ENCODE measurements around the gene TTLL5. TPM values are rescaled to one million over a fixed set of nuclear protein-coding genes. Genes with fewer than 3 reads are reported as not detected.

Gene TTLL5
- total RNA-seq, 3 donors from 2014 or later: 30.8 to 51.0 (median 32.8) TPM

DNA sequence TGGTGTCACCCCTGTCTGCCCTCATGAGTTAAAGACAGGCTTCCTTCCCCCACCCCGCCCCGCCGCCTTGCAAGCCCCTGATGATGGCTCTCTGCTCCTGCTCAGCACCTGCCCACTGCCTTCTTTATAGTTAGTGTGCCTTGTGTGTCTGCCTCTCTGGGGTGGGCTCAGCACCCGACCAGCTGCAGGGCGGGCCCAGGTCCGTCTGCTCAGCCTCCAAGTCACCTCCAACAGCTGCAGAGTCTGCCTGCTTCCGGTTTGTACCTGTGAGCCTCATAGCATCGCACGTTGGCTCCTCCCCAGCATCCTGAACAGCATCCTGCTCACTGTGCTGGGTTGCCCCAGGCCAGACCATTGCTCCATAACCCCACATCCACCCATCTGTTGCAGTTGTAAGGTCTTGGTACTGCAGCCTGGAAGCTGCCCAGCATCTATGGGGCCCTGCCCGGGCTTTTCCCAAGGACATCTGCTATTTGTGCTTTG is 317.2 kb downstream of the TTLL5 start:
- Histone ChIP-seq H3K9me3 (no peaks in the 10 kb centered on the region), H3K36me3 (ENCODE audit: low read depth) (no peaks in the 10 kb centered on the region), H3K4me1 (ENCODE audit: low read depth) (no peaks in the 10 kb centered on the region), H3K4me3 (no peak overlapping the region)
- intact Hi-C loops (cut with DNase I, micrococcal nuclease): no loop called here
- TF ChIP-seq, protein P1, sequence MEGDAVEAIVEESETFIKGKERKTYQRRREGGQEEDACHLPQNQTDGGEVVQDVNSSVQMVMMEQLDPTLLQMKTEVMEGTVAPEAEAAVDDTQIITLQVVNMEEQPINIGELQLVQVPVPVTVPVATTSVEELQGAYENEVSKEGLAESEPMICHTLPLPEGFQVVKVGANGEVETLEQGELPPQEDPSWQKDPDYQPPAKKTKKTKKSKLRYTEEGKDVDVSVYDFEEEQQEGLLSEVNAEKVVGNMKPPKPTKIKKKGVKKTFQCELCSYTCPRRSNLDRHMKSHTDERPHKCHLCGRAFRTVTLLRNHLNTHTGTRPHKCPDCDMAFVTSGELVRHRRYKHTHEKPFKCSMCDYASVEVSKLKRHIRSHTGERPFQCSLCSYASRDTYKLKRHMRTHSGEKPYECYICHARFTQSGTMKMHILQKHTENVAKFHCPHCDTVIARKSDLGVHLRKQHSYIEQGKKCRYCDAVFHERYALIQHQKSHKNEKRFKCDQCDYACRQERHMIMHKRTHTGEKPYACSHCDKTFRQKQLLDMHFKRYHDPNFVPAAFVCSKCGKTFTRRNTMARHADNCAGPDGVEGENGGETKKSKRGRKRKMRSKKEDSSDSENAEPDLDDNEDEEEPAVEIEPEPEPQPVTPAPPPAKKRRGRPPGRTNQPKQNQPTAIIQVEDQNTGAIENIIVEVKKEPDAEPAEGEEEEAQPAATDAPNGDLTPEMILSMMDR (IDR thresholded peaks at IDR 0.05): no peak
- peak; percentile 30 for ATAC-seq
- peak in 2 of 3 donors; percentile 39 to 68 for DNase-seq

DNA sequence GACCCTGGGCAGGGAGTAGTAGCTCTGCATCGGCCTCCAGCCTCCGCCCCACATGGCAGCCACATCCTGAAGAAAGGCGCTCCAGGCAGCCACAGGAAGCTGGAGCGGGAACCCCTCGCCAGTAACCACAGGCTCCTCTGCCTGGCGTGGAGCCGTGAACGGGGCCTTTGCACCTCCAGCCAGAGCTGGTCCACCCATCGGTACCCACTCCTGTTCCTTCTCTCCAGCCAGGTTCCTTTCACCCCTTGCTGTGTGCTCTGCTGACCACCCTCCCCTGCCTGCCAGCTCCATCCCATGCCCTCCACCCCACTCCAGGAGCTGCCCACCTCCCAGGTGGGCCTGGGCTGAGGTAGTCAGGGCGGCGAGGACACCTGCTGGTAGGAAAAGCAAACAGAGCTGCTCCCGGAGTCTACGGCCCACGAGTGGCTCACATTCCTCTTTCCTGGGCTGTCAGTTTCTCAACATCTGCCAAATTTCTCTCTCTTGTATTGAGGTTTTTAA is 318.1 kb downstream of the TTLL5 start:
- DNase-seq: peak; percentile 35 to 51 (median 41)
- TF ChIP-seq, protein P1 (IDR thresholded peaks at IDR 0.05): no peak
- ATAC-seq: no peak
- no peaks in the 10 kb centered on the region for H3K36me3 ChIP-seq (ENCODE audit: low read depth)
- no peak overlapping the region for H3K4me3 ChIP-seq
- intact Hi-C loops (cut with DNase I, micrococcal nuclease): no loop called here
- H3K9me3 ChIP-seq: no peaks in the 10 kb centered on the region
- H3K4me1 ChIP-seq (ENCODE audit: low read depth): no peaks in the 10 kb centered on the region

DNA sequence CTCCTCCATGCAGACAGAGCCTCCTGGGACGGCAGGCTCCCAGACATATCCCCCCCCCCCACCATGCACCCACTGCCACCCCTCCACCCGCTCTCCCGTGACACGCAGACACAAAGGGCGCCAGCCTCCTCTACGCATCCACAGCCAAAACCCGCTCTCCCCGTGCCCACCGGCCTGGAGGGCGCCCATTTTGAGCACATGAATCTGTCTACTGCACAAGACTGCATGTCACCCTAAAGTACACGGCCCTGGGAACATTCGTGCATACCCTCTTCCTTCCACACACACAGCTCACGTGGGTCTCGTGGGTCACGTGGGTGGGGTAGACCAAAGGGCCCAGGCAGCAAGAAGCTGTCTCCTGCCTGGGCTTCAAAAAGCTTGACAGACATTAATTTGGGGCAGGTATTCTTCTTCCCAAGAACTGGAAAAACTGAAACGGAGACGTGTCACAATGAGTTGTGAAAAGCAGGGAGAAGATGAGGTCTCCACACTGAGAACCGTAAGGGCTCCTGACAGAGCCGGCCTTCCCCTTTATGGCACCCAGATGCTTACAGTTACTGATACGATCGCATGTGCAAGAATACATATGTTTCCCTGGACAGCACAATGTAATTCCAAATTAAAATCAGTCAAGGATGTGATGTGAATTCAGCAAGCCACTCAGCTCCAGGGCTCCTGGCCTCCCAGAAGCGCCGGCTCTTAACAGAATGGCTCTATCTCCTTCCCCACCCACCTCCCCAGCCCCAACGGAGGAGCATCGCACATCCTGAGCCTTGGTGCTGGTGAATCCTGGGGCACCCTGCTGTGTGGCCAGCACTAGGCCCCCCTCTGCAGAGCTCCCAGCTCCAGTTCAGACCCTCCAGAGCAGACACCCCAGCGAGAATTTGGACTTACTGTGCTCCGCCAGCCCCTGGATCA is 318.9 kb downstream of the TTLL5 start:
- no peaks in the 10 kb centered on the region for H3K4me1 ChIP-seq (ENCODE audit: low read depth)
- no peaks in the 10 kb centered on the region for H3K36me3 ChIP-seq (ENCODE audit: low read depth)
- DNase-seq (peak in 1 of 3 donors; percentile 54), ATAC-seq (no peak)
- TF ChIP-seq, protein P1 (IDR thresholded peaks at IDR 0.05): no peak
- intact Hi-C loops (cut with DNase I, micrococcal nuclease): loop anchor here (5.0 to 10.0 kb wide), 3 partner anchors 68 to 275 kb away; no protein-coding TSS in a partner anchor
- H3K9me3 ChIP-seq: no peaks in the 10 kb centered on the region
- no peak overlapping the region for H3K4me3 ChIP-seq

DNA sequence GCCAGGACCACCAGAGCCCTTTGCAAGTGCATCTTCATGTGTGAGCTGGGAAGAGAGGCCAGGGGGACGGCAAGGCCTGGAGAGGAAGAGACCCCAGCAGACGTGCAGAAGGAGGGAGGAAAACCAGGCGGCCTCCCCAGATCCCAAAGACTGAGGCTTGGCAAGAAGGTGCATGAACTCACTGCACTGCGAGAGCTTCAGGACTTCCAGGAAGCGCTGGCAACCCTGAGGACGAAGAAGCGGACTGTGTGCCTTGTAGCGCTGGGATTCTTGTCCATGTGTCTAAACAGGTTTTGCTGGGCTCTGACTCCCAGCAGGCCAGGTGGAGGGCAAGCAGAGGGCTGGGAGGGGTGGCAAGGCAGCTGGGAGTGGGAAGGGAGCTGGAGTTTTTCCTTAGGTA is 319.8 kb downstream of the TTLL5 start:
- DNase-seq (no peak), ATAC-seq (no peak)
- TF ChIP-seq, protein P1 (IDR thresholded peaks at IDR 0.05): no peak
- Histone ChIP-seq H3K4me3 (no peak overlapping the region), H3K36me3 (ENCODE audit: low read depth) (no peaks in the 10 kb centered on the region), H3K9me3 (no peaks in the 10 kb centered on the region), H3K4me1 (ENCODE audit: low read depth) (no peaks in the 10 kb centered on the region)
- intact Hi-C loops (cut with DNase I, micrococcal nuclease): loop anchor here (5.0 to 10.0 kb wide), 3 partner anchors 69 to 276 kb away; no protein-coding TSS in a partner anchor

DNA sequence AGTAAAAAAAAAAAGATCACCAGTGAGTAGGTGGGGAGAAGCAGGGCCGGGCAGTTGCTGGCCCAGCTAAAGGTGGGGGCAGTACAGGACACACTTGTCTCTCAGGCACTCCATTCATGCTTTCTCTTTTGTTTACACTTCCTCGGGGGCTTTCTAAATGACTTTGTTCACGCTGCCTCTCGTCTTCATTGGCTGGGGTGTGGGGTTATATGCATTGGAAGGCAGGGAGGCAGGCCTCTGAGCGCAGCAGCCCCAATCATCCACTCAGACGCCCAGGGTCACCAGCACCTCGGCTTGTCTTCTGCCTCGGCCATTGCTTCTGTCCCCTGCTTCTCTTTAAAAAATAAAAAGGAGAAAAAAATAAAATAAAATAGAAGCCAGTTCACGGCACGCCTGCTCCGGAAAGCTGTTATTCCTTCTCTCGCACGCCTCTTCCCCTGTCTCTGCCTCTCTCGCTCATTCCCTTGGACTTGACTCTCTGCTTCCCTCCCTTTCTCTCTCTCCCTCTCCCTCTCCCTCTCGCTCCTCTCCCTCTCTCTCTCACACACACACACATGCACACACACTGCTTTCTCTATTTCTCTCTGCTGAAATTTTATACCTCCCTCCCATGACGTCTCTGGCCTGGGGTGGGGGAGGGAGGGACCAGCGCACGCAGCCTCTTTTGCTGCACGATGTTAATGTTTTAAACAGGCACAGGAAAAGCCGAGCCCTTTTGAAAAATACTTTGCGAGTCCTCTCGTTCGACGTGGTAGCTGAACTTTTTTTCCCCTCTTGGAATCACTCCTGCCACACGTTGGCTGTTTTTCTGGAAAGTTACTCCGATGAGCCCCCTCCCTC is 320.6 kb downstream of the TTLL5 start, which contains the start of gene TGFB3:
TGFB3 (minus strand) TSS at position 570 of the 840 bp plus-strand sequence. CDS start 1,102 bp downstream, outside the sequence.
- Histone ChIP-seq H3K4me1 (ENCODE audit: low read depth) (peaks cover 4% of the 10 kb centered on the region), H3K36me3 (ENCODE audit: low read depth) (no peaks in the 10 kb centered on the region), H3K4me3 (peak within 1 kb of the TSS; percentile 43), H3K9me3 (no peaks in the 10 kb centered on the region)
- TF ChIP-seq, protein P1 (IDR thresholded peaks at IDR 0.05): no peak
- DNase-seq (peak; percentile 68 to 74 (median 70)), ATAC-seq (peak; percentile 64)
- intact Hi-C loops (cut with DNase I, micrococcal nuclease): loop anchor here (5.0 to 10.0 kb wide), 3 partner anchors 69 to 277 kb away; no protein-coding TSS in a partner anchor
